GM21737 (cell line): ENCODE data around the gene SLC9A9.

Source experiments
- ATAC-seq: cut with Tn5 transposase; IDR thresholded peaks from one replicate; pipeline ENCODE4 v1.9.1; 2021; ENCODE audit warnings: mild to moderate bottlenecking, moderate library complexity; ENCODE audit not compliant: unreplicated experiment

Gene SLC9A9

GRCh38 chr3:143235614-143236204 lies 612.6 kb downstream of the SLC9A9 start:
- no peak for ATAC-seq

- ATAC-seq: no peak
Observed at GRCh38 chr3:143234526-143234925, 613.7 kb downstream of the SLC9A9 start.

GRCh38 chr3:143232981-143233380 lies 615.3 kb downstream of the SLC9A9 start:
- ATAC-seq: no peak

- no peak for ATAC-seq
Observed at GRCh38 chr3:143228405-143228804, 619.9 kb downstream of the SLC9A9 start.

- ATAC-seq: no peak
Observed at GRCh38 chr3:143226678-143227291, 621.5 kb downstream of the SLC9A9 start.

- ATAC-seq: no peak
Observed at GRCh38 chr3:143224716-143225115, 623.6 kb downstream of the SLC9A9 start.

GRCh38 chr3:143222981-143223380 lies 625.3 kb downstream of the SLC9A9 start:
- no peak for ATAC-seq

GRCh38 chr3:143222505-143222904 lies 625.8 kb downstream of the SLC9A9 start:
- no peak for ATAC-seq

GRCh38 chr3:143221446-143221845 lies 626.8 kb downstream of the SLC9A9 start:
- no peak for ATAC-seq

GRCh38 chr3:143220741-143221140 lies 627.5 kb downstream of the SLC9A9 start:
- ATAC-seq: no peak

GRCh38 chr3:143218166-143218835 lies 630.0 kb downstream of the SLC9A9 start:
- no peak for ATAC-seq

GRCh38 chr3:143217283-143217682 lies 631.0 kb downstream of the SLC9A9 start:
- ATAC-seq: no peak

- no peak for ATAC-seq
Observed at GRCh38 chr3:143216709-143217182, 631.5 kb downstream of the SLC9A9 start.
